ENCODE measurements around the gene CEP152. TPM values are rescaled to one million over a fixed set of nuclear protein-coding genes. Genes with fewer than 3 reads are reported as not detected.

CEP152 gene
- total RNA-seq, 4 donors from 2014 or later = 3.1 to 8.3 (median 4.3) TPM

GRCh38 chr15:48811325-48811958 lies 573 bp upstream of the CEP152 start:
- Histone ChIP-seq H3K4me1 (peaks cover 0 to 18% (median 7%) of the 10 kb centered on the region in 3 donors), H3K36me3 (no peaks in the 10 kb centered on the region), H3K9me3 (no peaks in the 10 kb centered on the region), H3K27ac (no peak overlapping the region), H3K4me3 (peak overlapping the region; percentile 65 to 94 (median 79)), H3K27me3 (no peaks in the 10 kb centered on the region)
- no peak for DNase-seq
- intact Hi-C loops (cut with DNase I) = no loop called here
- 14% methylated on average over 19 to 25 of the region's 25 CpGs for WGBS, 2 donors
- TF ChIP-seq POLR2A (IDR thresholded peaks at IDR 0.05) (no peak), CTCF (IDR thresholded peaks at IDR 0.05) (no peak)

- H3K27ac ChIP-seq = no peak overlapping the region
- intact Hi-C loops (cut with DNase I) = loop anchor here (10.0 kb wide), 1 partner anchor 451 kb away; no protein-coding TSS in a partner anchor
- TF ChIP-seq POLR2A (IDR thresholded peaks at IDR 0.05) = no peak
- TF ChIP-seq CTCF (IDR thresholded peaks at IDR 0.05) = no peak
- H3K4me1 ChIP-seq = peaks cover 0 to 11% (median 3%) of the 10 kb centered on the region in 3 donors
- no peak overlapping the region for H3K4me3 ChIP-seq
- H3K9me3 ChIP-seq = no peaks in the 10 kb centered on the region
- H3K27me3 ChIP-seq = no peaks in the 10 kb centered on the region
- no peak for DNase-seq
- WGBS, 2 donors = 65 to 69% methylated on average over 2 of the region's 2 CpGs
- no peaks in the 10 kb centered on the region for H3K36me3 ChIP-seq
Observed at GRCh38 chr15:48806151-48806550, 4.7 kb downstream of the CEP152 start.

GRCh38 chr15:48805591-48805990 lies 5.3 kb downstream of the CEP152 start:
- no peak for DNase-seq
- no peak overlapping the region for H3K4me3 ChIP-seq
- no peak overlapping the region for H3K27ac ChIP-seq
- no peaks in the 10 kb centered on the region for H3K36me3 ChIP-seq
- TF ChIP-seq CTCF (IDR thresholded peaks at IDR 0.05) (no peak), POLR2A (IDR thresholded peaks at IDR 0.05) (no peak)
- intact Hi-C loops (cut with DNase I) = loop anchor here (10.0 kb wide), 1 partner anchor 451 kb away; no protein-coding TSS in a partner anchor
- H3K27me3 ChIP-seq = no peaks in the 10 kb centered on the region
- WGBS, 2 donors = 82 to 92% methylated on average over 1 to 2 of the region's 2 CpGs
- H3K4me1 ChIP-seq = peaks cover 0 to 16% (median 3%) of the 10 kb centered on the region in 3 donors
- no peaks in the 10 kb centered on the region for H3K9me3 ChIP-seq

GRCh38 chr15:48803877-48804276 lies 7.0 kb downstream of the CEP152 start:
- no peak overlapping the region for H3K27ac ChIP-seq
- intact Hi-C loops (cut with DNase I) = loop anchor here (10.0 kb wide), 1 partner anchor 449 kb away; no protein-coding TSS in a partner anchor
- no peak for TF ChIP-seq CTCF (IDR thresholded peaks at IDR 0.05)
- TF ChIP-seq POLR2A (IDR thresholded peaks at IDR 0.05) = no peak
- H3K4me1 ChIP-seq = peaks cover 0 to 8% (median 0%) of the 10 kb centered on the region in 3 donors
- 70 to 80% methylated on average over 2 of the region's 2 CpGs for WGBS, 2 donors
- no peaks in the 10 kb centered on the region for H3K36me3 ChIP-seq
- DNase-seq = no peak
- H3K4me3 ChIP-seq = no peak overlapping the region
- no peaks in the 10 kb centered on the region for H3K27me3 ChIP-seq
- H3K9me3 ChIP-seq = no peaks in the 10 kb centered on the region

GRCh38 chr15:48802867-48803266 lies 8.0 kb downstream of the CEP152 start:
- no peak overlapping the region for H3K27ac ChIP-seq
- no peaks in the 10 kb centered on the region for H3K9me3 ChIP-seq
- no peaks in the 10 kb centered on the region for H3K27me3 ChIP-seq
- intact Hi-C loops (cut with DNase I) = loop anchor here (10.0 kb wide), 1 partner anchor 448 kb away; no protein-coding TSS in a partner anchor
- H3K4me1 ChIP-seq = peaks cover 0 to 8% (median 0%) of the 10 kb centered on the region in 3 donors
- DNase-seq = no peak
- no peak for TF ChIP-seq CTCF (IDR thresholded peaks at IDR 0.05)
- TF ChIP-seq POLR2A (IDR thresholded peaks at IDR 0.05) = no peak
- no peaks in the 10 kb centered on the region for H3K36me3 ChIP-seq
- no peak overlapping the region for H3K4me3 ChIP-seq
